Measurements from ENCODE around the gene IQCN.

Gene IQCN

GRCh38 chr19:18291590-18292461 is 17.6 kb upstream of the IQCN start:
- Histone ChIP-seq H3K36me3 (ENCODE audit: control insufficient read depth, insufficient read depth, low read length, severe bottlenecking) (no peaks in the 10 kb centered on the region), H3K4me1 (ENCODE audit: control insufficient read depth, insufficient read depth, low read length) (peaks cover 25% of the 10 kb centered on the region), H3K9ac (ENCODE audit: low read length) (peak overlapping the region; percentile 88), H3K9me3 (ENCODE audit: control insufficient read depth, low read length) (no peaks in the 10 kb centered on the region), H3K4me3 (ENCODE audit: low read length) (peak overlapping the region; percentile 85), H3K27me3 (replicated peaks; ENCODE audit: control insufficient read depth, insufficient read depth, low read length) (no peaks in the 10 kb centered on the region)
- DNase-seq (ENCODE audit: low read depth) = peak; percentile 83

DNA sequence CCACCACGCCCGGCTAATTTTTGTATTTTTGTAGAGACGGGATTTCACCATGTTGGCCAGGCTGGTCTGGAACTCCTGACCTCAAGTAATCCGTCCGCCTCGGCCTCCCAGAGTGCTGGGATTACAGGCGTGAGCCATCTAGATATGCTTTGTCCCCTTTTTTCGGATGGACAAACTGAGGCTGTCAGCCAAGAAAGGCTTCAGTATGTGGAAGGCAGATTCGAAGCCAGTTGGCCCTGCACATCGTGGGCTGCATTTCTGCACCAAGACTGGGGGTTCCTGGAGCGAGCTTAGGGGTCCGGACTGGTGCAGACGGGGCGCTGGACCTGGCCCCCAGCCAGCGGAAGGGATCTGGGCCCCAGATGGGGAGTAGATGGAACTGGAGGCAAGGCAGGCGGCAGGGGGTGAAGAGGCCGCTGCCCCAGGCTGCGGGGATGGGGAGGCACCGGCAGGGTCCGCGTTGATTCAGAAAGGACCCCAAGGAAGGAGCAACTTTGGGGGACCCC is 16.8 kb upstream of the IQCN start:
- H3K36me3 ChIP-seq (ENCODE audit: control insufficient read depth, insufficient read depth, low read length, severe bottlenecking) = no peaks in the 10 kb centered on the region
- no peak for DNase-seq (ENCODE audit: low read depth)
- no peaks in the 10 kb centered on the region for H3K9me3 ChIP-seq (ENCODE audit: control insufficient read depth, low read length)
- no peaks in the 10 kb centered on the region for H3K27me3 ChIP-seq (replicated peaks; ENCODE audit: control insufficient read depth, insufficient read depth, low read length)
- peaks cover 25% of the 10 kb centered on the region for H3K4me1 ChIP-seq (ENCODE audit: control insufficient read depth, insufficient read depth, low read length)
- peak overlapping the region; percentile 88 for H3K9ac ChIP-seq (ENCODE audit: low read length)
- H3K4me3 ChIP-seq (ENCODE audit: low read length) = peak overlapping the region; percentile 85

DNA sequence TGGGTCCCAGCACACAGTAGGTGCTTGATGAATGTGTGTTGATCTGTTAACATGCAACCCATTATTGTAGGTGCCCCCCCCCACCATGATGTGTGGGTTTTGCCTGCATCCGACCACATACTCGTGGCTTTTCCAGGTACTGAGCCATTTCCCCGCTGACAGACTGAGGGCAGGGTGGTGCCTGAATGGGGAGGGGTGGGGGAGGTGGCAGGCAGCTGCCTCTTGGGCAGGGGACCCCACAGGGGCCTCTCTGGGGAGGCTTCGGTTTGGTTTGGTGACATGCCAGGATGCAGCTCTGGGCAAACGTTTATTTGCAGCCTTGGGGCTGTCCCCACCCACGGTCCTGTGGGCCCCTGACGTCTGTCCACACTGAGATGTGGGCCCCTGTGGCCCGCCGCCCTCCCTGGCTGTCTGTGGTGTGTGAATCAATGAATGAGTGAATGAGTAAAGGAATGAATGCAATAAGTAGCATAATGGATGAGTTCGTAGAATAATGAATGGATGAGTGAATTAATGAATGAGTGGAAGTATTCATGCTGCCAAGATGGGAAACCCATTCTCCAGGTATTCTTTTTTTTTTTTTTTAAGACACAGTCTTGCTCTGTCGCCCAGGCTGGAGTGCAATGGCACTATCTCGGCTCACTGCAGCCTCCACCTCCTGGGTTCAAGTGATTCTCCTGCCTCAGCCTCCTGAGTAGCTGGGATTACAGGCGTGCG is 16.2 kb upstream of the IQCN start:
- H3K4me1 ChIP-seq (ENCODE audit: control insufficient read depth, insufficient read depth, low read length) = peaks cover 25% of the 10 kb centered on the region
- no peaks in the 10 kb centered on the region for H3K27me3 ChIP-seq (replicated peaks; ENCODE audit: control insufficient read depth, insufficient read depth, low read length)
- no peaks in the 10 kb centered on the region for H3K36me3 ChIP-seq (ENCODE audit: control insufficient read depth, insufficient read depth, low read length, severe bottlenecking)
- H3K9ac ChIP-seq (ENCODE audit: low read length) = no peak overlapping the region
- no peaks in the 10 kb centered on the region for H3K9me3 ChIP-seq (ENCODE audit: control insufficient read depth, low read length)
- no peak overlapping the region for H3K4me3 ChIP-seq (ENCODE audit: low read length)
- DNase-seq (ENCODE audit: low read depth) = peak; percentile 35

- Histone ChIP-seq H3K36me3 (ENCODE audit: control insufficient read depth, insufficient read depth, low read length, severe bottlenecking) (no peaks in the 10 kb centered on the region), H3K4me3 (ENCODE audit: low read length) (no peak overlapping the region), H3K9me3 (ENCODE audit: control insufficient read depth, low read length) (no peaks in the 10 kb centered on the region), H3K4me1 (ENCODE audit: control insufficient read depth, insufficient read depth, low read length) (peaks cover 30% of the 10 kb centered on the region), H3K27me3 (replicated peaks; ENCODE audit: control insufficient read depth, insufficient read depth, low read length) (no peaks in the 10 kb centered on the region), H3K9ac (ENCODE audit: low read length) (no peak overlapping the region)
- peak; percentile 24 for DNase-seq (ENCODE audit: low read depth)
Measured at GRCh38 chr19:18289471-18290301, 15.4 kb upstream of the IQCN start.

GRCh38 chr19:18287836-18288772 is 13.9 kb upstream of the IQCN start:
- Histone ChIP-seq H3K27me3 (replicated peaks; ENCODE audit: control insufficient read depth, insufficient read depth, low read length) (no peaks in the 10 kb centered on the region), H3K9me3 (ENCODE audit: control insufficient read depth, low read length) (no peaks in the 10 kb centered on the region), H3K36me3 (ENCODE audit: control insufficient read depth, insufficient read depth, low read length, severe bottlenecking) (no peaks in the 10 kb centered on the region), H3K4me3 (ENCODE audit: low read length) (no peak overlapping the region), H3K4me1 (ENCODE audit: control insufficient read depth, insufficient read depth, low read length) (peaks cover 24% of the 10 kb centered on the region), H3K9ac (ENCODE audit: low read length) (no peak overlapping the region)
- peak; percentile 56 for DNase-seq (ENCODE audit: low read depth)

GRCh38 chr19:18286973-18287635 is 12.9 kb upstream of the IQCN start:
- no peaks in the 10 kb centered on the region for H3K9me3 ChIP-seq (ENCODE audit: control insufficient read depth, low read length)
- H3K4me3 ChIP-seq (ENCODE audit: low read length) = no peak overlapping the region
- H3K4me1 ChIP-seq (ENCODE audit: control insufficient read depth, insufficient read depth, low read length) = peaks cover 25% of the 10 kb centered on the region
- H3K36me3 ChIP-seq (ENCODE audit: control insufficient read depth, insufficient read depth, low read length, severe bottlenecking) = no peaks in the 10 kb centered on the region
- no peak for DNase-seq (ENCODE audit: low read depth)
- H3K27me3 ChIP-seq (replicated peaks; ENCODE audit: control insufficient read depth, insufficient read depth, low read length) = no peaks in the 10 kb centered on the region
- H3K9ac ChIP-seq (ENCODE audit: low read length) = no peak overlapping the region

GRCh38 chr19:18284712-18285360 is 10.6 kb upstream of the IQCN start:
- H3K4me1 ChIP-seq (ENCODE audit: control insufficient read depth, insufficient read depth, low read length) = peaks cover 14% of the 10 kb centered on the region
- no peaks in the 10 kb centered on the region for H3K9me3 ChIP-seq (ENCODE audit: control insufficient read depth, low read length)
- no peaks in the 10 kb centered on the region for H3K27me3 ChIP-seq (replicated peaks; ENCODE audit: control insufficient read depth, insufficient read depth, low read length)
- DNase-seq (ENCODE audit: low read depth) = no peak
- peak overlapping the region; percentile 51 for H3K9ac ChIP-seq (ENCODE audit: low read length)
- H3K4me3 ChIP-seq (ENCODE audit: low read length) = no peak overlapping the region
- H3K36me3 ChIP-seq (ENCODE audit: control insufficient read depth, insufficient read depth, low read length, severe bottlenecking) = no peaks in the 10 kb centered on the region

DNA sequence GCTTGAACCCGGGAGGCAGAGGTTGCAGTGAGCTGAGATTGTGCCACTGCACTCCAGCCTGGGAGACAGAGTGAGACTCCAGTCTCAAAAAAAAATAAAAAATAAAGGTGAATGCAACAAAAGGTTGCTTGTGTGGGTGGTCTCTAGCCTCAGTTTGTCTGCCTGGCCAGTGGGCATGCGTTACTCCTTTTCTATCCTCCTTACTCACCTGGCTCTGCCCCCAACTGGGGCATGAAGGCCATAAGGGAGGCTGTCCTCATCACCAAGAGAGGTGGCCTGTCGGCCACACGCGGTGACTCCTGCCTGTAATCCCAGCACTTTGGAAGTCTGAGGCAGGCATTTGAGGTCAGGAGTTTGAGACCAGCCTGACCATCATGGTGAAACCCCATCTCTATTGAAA is 9.1 kb upstream of the IQCN start:
- Histone ChIP-seq H3K36me3 (ENCODE audit: control insufficient read depth, insufficient read depth, low read length, severe bottlenecking) (no peaks in the 10 kb centered on the region), H3K9me3 (ENCODE audit: control insufficient read depth, low read length) (no peaks in the 10 kb centered on the region), H3K27me3 (replicated peaks; ENCODE audit: control insufficient read depth, insufficient read depth, low read length) (no peaks in the 10 kb centered on the region), H3K4me3 (ENCODE audit: low read length) (no peak overlapping the region), H3K9ac (ENCODE audit: low read length) (peak overlapping the region; percentile 37), H3K4me1 (ENCODE audit: control insufficient read depth, insufficient read depth, low read length) (peaks cover 22% of the 10 kb centered on the region)
- no peak for DNase-seq (ENCODE audit: low read depth)

DNA sequence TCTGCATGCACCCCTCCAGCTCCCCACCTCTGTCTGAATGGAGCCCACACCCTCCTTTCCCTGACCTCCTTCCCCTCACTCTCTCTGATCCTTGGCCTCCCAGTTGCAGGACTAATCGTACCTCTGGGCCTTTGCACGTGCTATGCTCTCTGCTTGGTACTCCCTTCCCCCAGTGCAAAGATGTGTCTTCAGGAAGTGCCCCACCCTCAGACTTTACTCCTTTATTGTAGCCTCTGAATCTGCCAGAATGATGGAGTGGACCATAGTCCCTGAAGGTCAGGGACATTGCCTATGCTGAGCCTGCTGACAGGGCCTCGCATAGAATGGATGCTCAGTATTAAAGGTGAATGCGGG is 8.5 kb upstream of the IQCN start:
- Histone ChIP-seq H3K36me3 (ENCODE audit: control insufficient read depth, insufficient read depth, low read length, severe bottlenecking) (no peaks in the 10 kb centered on the region), H3K9me3 (ENCODE audit: control insufficient read depth, low read length) (no peaks in the 10 kb centered on the region), H3K4me3 (ENCODE audit: low read length) (peak overlapping the region; percentile 79), H3K9ac (ENCODE audit: low read length) (peak overlapping the region; percentile 96), H3K4me1 (ENCODE audit: control insufficient read depth, insufficient read depth, low read length) (peaks cover 28% of the 10 kb centered on the region), H3K27me3 (replicated peaks; ENCODE audit: control insufficient read depth, insufficient read depth, low read length) (no peaks in the 10 kb centered on the region)
- no peak for DNase-seq (ENCODE audit: low read depth)

Data from adipocyte (in vitro differentiated cells).